Prostate gland (tissue), 2 donors: ENCODE measurements around the gene AKTIP.

ENCODE experiments used
- POLR2A ChIP-seq: fragments of 450-650 bp; IDR thresholded peaks from one replicate; pipeline ENCODE4 v1.6.1; 2016; ENCODE audit warnings: antibody characterized with exemption, mild to moderate bottlenecking
- TF ChIP-seq, protein P1 (sequence below), 4 experiments: fragments of 200-600 bp in 2 of 4; fragments of 450-650 bp in 2 of 4; sonication (generic) in 2 of 4; IDR thresholded peaks; 1 replicate in 3 of 4; 2 replicates in 1 of 4; pipeline ENCODE4 v1.5.1; 2016 to 2019; ENCODE audit warnings: antibody characterized with exemption in 4 of 4, mild to moderate bottlenecking in 2 of 4, moderate library complexity in 2 of 4

DNA sequence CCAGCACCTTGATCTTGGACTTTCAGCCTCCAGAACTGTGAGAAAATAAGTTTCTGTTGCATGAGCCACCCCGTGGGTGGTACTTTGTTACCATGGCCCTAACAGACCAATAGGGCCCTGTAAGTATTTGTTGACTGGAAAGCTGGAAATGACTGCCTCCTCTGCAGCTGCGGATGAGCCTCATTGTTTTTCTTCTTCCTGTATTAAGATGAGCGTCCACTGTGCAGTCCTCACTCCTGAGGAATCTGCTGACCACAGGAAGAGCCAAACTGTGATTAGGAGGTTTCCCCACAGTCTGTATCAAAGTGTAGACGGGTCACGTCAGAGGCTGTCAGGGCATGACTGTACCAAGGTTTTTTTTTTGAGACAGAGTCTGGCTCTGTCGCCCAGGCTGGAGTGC is 12.2 kb upstream of the AKTIP start:
- TF ChIP-seq, protein P1, sequence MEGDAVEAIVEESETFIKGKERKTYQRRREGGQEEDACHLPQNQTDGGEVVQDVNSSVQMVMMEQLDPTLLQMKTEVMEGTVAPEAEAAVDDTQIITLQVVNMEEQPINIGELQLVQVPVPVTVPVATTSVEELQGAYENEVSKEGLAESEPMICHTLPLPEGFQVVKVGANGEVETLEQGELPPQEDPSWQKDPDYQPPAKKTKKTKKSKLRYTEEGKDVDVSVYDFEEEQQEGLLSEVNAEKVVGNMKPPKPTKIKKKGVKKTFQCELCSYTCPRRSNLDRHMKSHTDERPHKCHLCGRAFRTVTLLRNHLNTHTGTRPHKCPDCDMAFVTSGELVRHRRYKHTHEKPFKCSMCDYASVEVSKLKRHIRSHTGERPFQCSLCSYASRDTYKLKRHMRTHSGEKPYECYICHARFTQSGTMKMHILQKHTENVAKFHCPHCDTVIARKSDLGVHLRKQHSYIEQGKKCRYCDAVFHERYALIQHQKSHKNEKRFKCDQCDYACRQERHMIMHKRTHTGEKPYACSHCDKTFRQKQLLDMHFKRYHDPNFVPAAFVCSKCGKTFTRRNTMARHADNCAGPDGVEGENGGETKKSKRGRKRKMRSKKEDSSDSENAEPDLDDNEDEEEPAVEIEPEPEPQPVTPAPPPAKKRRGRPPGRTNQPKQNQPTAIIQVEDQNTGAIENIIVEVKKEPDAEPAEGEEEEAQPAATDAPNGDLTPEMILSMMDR (IDR thresholded peaks at IDR 0.05), result no peak
- TF ChIP-seq POLR2A, result no peak
